Right cardiac atrium (tissue), 5 donors: ENCODE results near the gene LPIN3. TPM values are rescaled to one million over a fixed set of nuclear protein-coding genes. Genes with fewer than 3 reads are reported as not detected.
A peak's percentile ranks its signal among the peaks of the same experiment; 100 is the strongest.

Experiments
- ATAC-seq, 2 donors: fragments of 200-7000 bp; cut with Tn5 transposase; one replicate each; pipeline versions ENCODE4 v1.8.0 to v1.9.1; 2020; ENCODE audit warnings: moderate library complexity in 2 of 2, mild to moderate bottlenecking in 1 of 2
- DNase-seq, 3 donors: peaks; one replicate each; pipeline ENCODE4 v3.0.0-alpha.2; 2020
- H3K27ac ChIP-seq: one replicate; pipeline ENCODE4 v1.5.1; 2013; ENCODE audit warnings: mild to moderate bottlenecking, low read length, control low read depth, moderate library complexity
- H3K27me3 ChIP-seq: one replicate; pipeline ENCODE4 v1.6.1; 2013; ENCODE audit not compliant: control insufficient read depth, insufficient read depth
- H3K4me1 ChIP-seq: one replicate; pipeline ENCODE4 v1.6.1; 2013; ENCODE audit warnings: low read length; ENCODE audit not compliant: control insufficient read depth, insufficient read depth
- H3K4me3 ChIP-seq: one replicate; pipeline ENCODE4 v1.5.1; 2013; ENCODE audit warnings: low read length, control low read depth
- H3K9me3 ChIP-seq: one replicate; pipeline ENCODE4 v1.6.1; 2013; ENCODE audit warnings: low read length; ENCODE audit not compliant: control insufficient read depth
- WGBS: extraction: QIAGEN DNeasy Blood & Tissue Kit; methylation state at CpG from one replicate; pipeline ENCODE4 v1.1.7; 2013; 5-methylcytosine and 5-hydroxymethylcytosine counted together
- intact Hi-C, 4 donors: fragments of 100-400 bp; cut with DNase I; formaldehyde crosslinking; loops; one replicate each; pipeline versions ENCODE4 v1.11.0 to v1.14.0; 2022 to 2023
- polyA plus RNA-seq: library from polyadenylated mRNA; stranded (reverse); fragments of 200-250 nt; gene quantifications from one replicate; pipeline ENCODE4 v1.2.3, GENCODE V29; 2013
- total RNA-seq, 4 donors: library from RNA; stranded (reverse); fragmentation: NEBNext Ultra II Directional; extraction: Animal tissue kit (Norgen Biotek cat#: 25700); gene quantifications; one replicate each; pipeline ENCODE4 v1.2.1, GENCODE V29; 2021
- donor health status: healthy with polysubstance abuse.
- donor health status: DM: no; HTN: yes; CAD: no.
- donor health status: DM: no; HTN: no; CAD: no.
- donor health status: DM: no; HTN: yes; CAD: no; lungs with severe emphysema.
- donor health status: DM: yes; HTN: yes; CAD: no.

Gene LPIN3
- total and polyA plus RNA-seq, 5 donors: 9.3 to 18.2 (median 13.5) TPM

GRCh38 chr20:41408986-41409385 is 68.4 kb downstream of the LPIN3 start:
- ATAC-seq (no peak), DNase-seq (peak in 1 of 3 donors; percentile 68)
- H3K27ac ChIP-seq: no peak overlapping the region
- intact Hi-C loops: loop anchor here in 2 of 4 donors (5.0 kb wide), 1 partner anchor 47 kb away; no protein-coding TSS in a partner anchor
- H3K9me3 ChIP-seq: no peaks in the 10 kb centered on the region
- peaks cover 2% of the 10 kb centered on the region for H3K4me1 ChIP-seq
- no peak overlapping the region for H3K4me3 ChIP-seq
- no peaks in the 10 kb centered on the region for H3K27me3 ChIP-seq
- 54% methylated on average over 9 of the region's 9 CpGs for WGBS

Other genes starting within 250 kb of the LPIN3 start
- gene PLCG1, start 203.3 kb upstream of the LPIN3 start, total RNA-seq: 10 to 100 TPM; 50.1 to 62.2 (median 58.3) TPM
- 45.6 TPM for gene PLCG1, start 203.3 kb upstream of the LPIN3 start, polyA plus RNA-seq
- gene ZHX3, start 23.1 kb upstream of the LPIN3 start, total RNA-seq: 10 to 100 TPM; 32.5 to 39.7 (median 35.6) TPM
- gene ZHX3, start 23.1 kb upstream of the LPIN3 start, polyA plus RNA-seq: 11.6 TPM
- gene EMILIN3, start 26.0 kb downstream of the LPIN3 start, total RNA-seq: 1 to 10 TPM; 2.1 to 7.4 (median 5.5) TPM
- gene EMILIN3, start 26.0 kb downstream of the LPIN3 start, polyA plus RNA-seq: 4.3 TPM